HG03442 (cell line): ENCODE measurements around the gene PACSIN1.

Experiments used
- ATAC-seq: cut with Tn5 transposase; IDR thresholded peaks from one replicate; pipeline ENCODE4 v1.9.1; 2021; ENCODE audit warnings: mild to moderate bottlenecking, moderate library complexity; ENCODE audit not compliant: unreplicated experiment

Gene PACSIN1

GRCh38 chr6:34578445-34579262, 112.8 kb downstream of the PACSIN1 start:
- ATAC-seq = no peak

GRCh38 chr6:34580707-34581560, 115.1 kb downstream of the PACSIN1 start:
- no peak for ATAC-seq

- no peak for ATAC-seq
These were observed 115.7 kb downstream of the PACSIN1 start for GRCh38 chr6:34581561-34581920.

- ATAC-seq = no peak
These were observed 117.6 kb downstream of the PACSIN1 start for GRCh38 chr6:34583461-34583860.

GRCh38 chr6:34583861-34584604, 118.2 kb downstream of the PACSIN1 start:
- no peak for ATAC-seq

GRCh38 chr6:34584694-34585093, 118.8 kb downstream of the PACSIN1 start:
- no peak for ATAC-seq
